ENCODE measurements around the gene VWA2.

DNA sequence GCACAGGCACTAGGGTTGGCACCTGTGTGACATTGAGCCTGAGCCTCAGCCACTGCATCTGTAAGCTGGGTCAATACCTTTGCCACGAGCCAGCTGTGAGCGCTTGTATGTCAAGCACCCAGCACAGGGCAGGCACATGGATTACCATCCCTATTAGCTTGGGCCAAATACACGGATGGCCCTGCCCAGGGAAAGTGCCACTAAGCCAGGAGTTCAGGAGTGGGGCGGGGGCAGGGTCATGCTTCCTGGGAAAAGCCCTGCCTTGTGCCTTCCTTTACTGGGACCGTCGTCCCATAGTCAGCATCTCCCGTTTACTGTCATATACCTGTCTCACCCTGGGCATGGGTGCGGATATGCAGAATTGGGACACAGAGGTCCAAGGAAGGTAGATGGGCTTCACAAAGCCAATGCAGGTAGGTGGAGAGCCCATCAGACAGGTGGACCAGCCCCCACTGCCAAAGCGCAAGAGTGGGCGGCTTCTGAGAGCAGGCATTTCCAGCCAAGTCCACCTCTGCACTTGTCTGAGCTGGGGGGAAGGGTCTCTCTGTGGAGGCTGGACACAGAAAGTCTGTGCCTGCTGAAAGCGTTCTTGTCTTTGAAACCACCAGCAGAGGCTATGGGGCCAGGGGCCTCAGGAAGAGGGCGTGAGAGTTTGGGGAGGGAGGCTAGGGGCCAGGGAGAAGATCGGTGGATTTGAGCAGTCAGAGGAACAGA lies 72.6 kb downstream of the VWA2 start:
- TF ChIP-seq, protein P1, sequence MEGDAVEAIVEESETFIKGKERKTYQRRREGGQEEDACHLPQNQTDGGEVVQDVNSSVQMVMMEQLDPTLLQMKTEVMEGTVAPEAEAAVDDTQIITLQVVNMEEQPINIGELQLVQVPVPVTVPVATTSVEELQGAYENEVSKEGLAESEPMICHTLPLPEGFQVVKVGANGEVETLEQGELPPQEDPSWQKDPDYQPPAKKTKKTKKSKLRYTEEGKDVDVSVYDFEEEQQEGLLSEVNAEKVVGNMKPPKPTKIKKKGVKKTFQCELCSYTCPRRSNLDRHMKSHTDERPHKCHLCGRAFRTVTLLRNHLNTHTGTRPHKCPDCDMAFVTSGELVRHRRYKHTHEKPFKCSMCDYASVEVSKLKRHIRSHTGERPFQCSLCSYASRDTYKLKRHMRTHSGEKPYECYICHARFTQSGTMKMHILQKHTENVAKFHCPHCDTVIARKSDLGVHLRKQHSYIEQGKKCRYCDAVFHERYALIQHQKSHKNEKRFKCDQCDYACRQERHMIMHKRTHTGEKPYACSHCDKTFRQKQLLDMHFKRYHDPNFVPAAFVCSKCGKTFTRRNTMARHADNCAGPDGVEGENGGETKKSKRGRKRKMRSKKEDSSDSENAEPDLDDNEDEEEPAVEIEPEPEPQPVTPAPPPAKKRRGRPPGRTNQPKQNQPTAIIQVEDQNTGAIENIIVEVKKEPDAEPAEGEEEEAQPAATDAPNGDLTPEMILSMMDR (IDR thresholded peaks at IDR 0.05) = no peak
- TF ChIP-seq EP300 (IDR thresholded peaks at IDR 0.05; ENCODE audit: low read depth) = no peak

All from transverse colon (tissue), 3 donors.